HG03432 (cell line): ENCODE data around the gene PVALEF.

Experiments used
- ATAC-seq: cut with Tn5 transposase; IDR thresholded peaks from one replicate; pipeline ENCODE4 v1.9.1; 2021; ENCODE audit warnings: mild to moderate bottlenecking, moderate library complexity; ENCODE audit not compliant: unreplicated experiment

The PVALEF gene

DNA sequence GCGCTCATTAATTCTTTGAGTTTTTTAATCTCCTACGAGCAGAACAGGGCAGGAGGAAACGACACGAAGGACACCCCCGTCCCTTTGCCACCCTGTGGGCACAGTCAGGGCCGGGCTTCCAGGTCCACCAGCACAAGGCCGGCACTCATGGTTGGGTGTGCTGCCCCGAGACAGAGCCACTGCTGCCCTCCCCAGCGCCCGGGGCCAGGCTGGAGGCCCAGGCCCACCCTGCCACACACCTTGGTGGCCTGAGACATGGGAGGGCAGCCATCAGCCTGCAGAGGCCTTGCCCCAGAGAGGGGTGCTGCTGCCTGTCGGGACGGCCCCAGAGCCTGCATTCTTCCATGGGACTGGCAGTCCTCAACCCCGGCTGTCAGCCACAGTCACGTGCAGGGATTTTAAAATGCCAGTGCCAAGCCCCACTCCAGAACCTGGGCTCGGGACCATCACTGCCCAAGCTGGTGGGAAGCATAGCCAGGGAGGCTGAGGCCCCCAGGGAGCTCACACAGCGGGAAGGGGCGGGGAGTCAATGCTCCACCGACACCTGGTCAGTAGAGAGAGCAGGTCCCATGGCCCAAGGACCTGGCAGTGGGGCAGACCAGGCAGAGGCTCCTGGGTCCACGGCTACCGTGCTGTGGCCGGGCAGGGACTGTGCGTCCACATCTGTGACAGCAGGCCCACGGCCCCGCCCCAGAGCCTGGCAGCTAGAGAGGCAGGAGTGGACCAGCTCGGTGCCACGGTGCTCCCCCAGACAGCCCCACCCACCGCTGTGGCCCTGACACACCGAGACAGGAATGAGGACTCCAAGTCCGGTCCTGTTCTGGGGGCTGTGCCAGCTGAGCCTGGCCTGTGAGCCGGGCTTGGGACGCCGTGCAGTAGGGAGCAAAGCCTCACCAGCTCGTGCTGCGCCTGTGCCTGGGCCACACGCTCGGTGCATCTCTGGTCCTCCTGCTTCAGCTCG is 29.9 kb downstream of the PVALEF start:
- ATAC-seq = no peak

DNA sequence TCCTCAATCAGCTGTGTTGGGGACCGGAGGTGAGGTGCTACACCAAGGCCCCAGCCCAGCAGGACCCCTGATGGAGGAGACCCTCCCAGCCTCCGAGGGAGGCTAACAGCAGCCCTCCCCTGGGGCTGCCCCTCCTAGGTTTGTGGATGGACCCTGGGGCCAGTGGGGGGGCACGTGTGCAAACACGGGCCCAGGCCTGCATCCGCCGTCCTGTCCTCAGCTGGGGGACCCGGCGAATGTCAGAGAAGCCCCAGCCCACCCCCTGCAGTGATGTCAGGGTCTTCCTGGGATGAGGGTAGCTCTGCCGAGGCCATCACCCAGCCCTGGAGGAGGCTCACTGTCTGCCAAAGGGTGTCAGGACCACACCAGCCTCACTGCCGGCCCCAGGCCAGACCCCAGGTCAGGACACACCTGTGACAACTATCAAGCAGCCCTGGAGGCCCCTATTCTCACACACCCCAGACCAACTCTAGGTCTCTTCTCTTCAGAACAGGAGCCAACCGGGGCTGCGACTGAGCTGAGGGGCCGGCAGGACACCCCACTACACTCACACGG is 30.7 kb downstream of the PVALEF start:
- no peak for ATAC-seq

DNA sequence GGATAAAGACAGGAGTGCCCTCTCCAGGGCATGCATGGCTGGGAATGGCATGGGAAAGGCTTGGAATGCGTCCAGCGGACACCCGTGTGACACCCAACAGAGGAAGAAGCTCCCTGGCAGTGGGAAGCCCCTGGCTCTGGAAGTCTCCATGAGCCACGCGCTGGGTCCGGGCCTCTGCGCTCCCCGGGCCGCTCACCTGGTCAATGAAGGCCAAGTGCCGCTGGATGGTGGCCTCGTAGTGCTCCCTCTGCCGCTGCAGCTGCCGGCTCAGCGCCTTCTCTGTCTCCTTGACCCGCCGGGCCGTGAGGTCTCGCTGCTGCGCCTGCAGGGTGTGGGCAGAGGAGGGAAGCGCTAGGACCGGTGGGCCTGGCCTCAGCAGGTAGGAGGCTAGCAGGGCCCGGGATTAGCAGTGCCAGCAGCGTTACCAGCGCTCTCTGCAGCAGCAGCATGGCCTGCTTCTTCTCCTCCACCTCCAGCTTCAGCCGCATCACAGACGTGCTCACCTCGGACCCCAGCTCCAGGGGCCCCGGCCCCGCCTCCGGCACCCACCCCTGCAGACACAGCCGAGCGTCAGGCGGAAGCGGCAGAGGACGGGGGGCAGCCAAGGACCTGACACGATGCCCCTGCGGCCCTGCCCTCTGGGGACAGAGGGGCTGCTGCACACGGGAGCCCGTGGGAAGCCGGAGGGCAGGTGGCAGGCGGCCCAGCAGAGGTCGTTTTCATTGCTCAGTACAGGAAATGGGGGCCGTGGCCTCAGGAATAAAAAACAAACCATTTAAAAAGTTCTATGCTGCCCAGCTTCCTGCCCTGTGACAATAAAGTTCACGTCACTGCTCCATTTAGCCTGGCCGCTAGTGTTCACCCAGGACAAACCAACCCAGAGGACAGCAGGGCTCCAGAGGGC is 31.4 kb downstream of the PVALEF start:
- no peak for ATAC-seq

DNA sequence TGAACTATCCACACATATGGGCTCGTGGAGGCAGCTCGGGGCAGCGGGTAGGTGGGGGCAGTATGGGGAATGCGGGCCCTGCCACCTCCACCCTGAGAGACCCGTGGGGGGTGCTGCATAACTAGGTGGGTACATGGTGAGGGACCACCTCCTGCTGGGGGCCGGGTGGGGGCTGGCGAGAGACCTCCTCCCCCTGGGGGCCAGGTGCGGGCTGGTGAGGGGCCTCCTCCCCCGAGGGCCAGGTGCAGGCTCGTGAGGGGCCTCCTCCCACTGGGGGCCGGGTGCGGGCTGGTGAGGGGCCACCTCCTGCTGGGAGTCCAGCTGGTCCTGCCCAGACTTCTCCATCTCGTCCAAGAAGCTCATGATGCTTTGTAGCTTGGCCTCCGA is 32.1 kb downstream of the PVALEF start:
- no peak for ATAC-seq

DNA sequence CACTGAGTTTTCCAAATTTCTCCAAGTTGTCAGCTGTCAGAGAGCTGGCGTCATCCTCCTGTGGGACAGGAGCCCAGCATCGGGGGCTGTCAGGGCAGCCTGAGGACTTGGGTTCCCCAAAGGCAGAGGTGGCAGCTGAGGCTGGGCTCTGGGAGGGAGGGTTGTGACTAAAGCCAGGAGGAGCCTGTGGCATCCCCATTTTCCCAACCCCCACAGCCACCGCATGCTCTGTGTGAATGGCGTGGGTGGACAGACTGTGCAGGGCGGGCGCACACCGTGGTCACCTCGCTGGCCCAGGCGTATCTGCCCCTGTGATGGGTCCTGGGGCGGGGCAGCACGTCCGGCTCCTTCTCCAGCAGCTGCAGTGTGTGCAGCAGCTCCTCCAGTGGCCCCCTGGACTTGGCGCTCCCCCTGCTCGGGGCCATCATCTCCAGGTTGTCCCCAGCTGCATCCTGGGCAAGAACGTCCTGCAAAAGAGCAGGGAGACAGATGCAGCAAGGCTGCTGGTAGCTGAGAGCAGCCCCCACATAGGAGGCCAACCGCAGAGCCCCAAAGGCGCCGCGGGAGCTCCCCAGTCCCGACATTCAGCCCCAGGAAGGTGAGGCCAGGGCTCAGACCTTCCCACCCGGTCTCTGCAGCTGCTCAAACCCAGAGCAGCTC is 32.7 kb downstream of the PVALEF start:
- ATAC-seq = no peak

DNA sequence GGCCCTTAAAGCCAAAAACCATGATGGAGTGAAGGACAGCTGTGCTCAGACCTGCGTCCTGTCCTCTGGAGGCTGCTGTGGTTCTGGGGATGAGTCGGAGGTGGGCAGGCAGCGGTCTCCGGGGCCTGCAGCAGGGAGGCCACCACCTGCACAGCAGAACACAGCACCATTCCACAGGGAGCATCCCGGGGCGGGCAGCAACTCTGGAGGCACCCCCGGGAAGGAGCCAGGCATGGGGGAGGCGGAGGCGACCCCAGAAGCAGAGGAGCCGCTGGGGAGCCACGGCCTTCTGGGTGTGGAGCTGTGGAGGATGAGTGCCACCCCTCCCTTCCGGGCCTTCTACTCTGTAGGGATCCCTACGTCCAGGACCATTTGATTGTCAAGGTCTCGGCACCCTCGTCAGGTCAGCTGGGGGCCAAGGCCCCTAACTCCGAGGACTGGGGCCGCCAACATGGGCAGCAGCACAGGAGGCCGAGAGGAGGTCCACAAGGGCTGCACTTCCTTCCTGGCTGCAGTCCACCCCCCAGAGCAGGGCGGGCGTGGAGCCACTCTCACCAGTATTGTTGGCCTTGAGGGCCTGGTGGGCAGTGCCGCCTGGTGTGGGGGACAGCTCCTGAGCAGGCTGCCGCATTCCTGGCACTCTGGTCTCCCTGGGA is 33.6 kb downstream of the PVALEF start:
- ATAC-seq = no peak

DNA sequence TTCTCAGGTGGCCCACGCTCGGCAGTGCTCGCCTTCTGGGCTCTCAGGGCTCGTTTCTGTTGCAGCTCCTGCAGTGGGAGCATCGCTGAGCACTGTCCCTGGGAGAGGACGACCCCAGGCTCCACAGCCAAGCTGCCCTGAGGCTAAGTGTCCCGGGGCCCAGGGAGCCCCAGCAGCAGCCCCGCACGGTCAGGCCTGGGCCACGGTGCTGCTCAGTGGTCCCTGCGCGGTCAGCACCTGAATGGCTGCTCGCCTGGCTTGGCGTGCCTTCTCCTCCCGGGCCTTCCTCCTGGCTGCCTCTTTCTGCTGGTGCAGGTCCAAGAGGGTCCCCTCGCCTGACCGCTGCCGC is 34.1 kb downstream of the PVALEF start:
- ATAC-seq = no peak

DNA sequence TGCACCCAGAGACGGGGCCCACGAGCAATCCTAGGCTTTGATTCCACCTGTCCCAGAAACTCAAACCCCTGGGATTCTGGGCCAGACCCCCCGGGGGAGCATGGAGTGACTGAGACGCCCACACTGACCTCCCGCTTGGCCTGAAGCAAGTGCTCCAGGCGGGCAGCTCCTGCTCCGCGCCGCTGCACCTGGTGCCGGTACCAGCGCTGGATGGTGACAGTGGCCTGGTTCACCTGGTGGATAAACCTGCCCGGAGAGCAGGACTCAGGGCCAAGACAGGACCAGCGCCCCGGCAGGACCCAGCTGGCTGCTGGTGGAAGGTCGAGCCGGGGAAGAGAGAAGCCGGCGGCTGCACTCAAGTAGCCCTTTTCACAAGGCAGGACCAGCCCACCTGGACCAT is 34.9 kb downstream of the PVALEF start:
- no peak for ATAC-seq

DNA sequence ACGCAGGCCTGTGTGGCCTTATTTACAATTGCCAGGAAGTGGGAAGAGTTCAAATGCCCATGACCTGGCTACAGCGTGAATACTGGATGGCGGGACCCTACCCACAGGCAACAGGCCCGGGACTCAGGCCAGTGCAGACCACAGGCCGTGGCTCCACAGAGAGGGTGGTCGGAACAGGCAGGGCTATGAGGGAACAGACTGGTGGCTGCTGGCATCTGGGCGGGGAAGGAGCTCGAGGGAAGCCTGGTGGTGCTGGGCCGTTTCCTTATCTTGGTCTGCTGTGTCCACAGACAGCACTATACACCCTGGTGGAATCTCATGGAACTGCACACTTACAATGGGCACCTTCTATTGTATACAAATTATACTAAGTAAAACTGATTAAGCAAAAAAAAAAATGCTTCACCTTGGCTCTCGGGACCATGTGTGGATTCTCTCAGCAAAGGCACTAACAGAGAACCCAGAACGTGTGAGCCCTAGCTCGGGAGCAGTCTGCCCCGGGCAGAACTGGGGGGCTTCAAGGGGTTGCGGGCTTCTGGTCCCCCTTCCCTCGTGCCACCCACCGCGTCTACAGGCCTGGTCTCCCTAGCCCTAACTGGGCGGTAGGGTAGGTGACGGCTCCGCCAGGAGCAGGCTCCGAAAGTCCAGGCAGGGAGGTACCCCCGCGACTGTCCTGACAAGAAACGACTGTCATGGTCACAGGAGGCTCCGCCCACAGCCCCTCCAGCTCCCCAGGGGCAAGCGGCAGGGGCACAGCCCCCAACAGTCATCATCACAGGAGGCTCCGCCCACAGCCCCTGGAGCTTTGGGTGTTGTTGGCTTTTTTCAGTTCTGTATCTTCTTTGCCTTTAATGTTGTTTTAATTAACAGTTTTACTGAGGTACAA is 35.6 kb downstream of the PVALEF start:
- no peak for ATAC-seq

DNA sequence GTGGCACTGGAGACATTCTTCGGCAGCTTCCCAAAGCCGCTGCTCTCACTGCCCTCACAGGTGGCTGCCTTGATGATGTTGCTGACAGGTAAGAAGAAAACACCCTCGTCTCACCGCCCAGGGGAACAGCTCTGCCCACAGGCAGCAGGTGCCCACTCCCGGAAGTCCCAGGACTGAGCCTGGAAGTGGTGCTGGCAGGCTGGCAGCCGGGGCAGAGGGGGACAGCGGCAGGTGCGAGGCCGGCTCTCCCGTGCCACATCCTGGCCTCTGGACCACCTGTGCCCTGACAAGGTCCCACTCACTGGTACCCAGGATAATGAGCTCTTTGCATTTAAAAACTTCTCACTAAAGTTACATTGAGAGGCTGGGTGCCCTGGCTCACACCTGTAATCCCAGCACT is 37.0 kb downstream of the PVALEF start:
- ATAC-seq = no peak

DNA sequence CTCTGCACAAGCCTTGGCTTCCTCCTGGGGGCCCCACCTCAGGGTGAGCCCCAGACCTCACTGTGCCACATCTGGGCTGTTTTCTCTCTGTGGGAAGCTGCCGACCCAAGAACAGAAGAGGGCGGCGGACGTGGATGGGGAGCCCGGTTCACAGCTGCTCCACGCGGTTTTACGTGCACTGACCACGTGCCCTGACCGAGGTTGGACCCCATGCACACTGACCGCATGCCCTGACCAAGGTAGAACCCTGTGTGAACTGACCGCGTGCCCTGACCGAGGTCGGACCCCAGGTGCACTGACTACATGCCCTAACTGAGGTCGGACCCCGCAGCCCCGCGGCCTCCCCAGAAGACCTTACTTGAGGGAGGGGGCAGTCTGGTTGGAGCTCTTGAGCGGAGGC is 37.8 kb downstream of the PVALEF start:
- no peak for ATAC-seq

DNA sequence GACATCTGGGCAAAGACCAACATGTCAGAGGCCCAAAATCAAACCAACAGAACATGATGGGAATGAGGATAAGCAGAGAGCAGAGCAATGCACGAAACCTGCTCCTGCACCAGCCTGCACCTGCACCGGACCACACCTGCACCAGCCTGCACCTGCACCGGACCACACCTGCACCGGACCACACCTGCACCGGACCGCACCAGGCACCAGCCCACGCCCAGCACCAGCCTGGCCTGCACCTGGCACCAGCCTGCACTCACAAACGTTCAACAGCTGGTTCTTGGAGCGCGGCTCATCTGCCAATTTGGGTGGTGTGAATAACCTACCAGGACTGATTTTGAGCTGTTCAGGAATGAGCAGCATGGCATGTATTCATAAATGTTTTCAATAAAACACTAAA is 39.3 kb downstream of the PVALEF start:
- ATAC-seq = no peak

DNA sequence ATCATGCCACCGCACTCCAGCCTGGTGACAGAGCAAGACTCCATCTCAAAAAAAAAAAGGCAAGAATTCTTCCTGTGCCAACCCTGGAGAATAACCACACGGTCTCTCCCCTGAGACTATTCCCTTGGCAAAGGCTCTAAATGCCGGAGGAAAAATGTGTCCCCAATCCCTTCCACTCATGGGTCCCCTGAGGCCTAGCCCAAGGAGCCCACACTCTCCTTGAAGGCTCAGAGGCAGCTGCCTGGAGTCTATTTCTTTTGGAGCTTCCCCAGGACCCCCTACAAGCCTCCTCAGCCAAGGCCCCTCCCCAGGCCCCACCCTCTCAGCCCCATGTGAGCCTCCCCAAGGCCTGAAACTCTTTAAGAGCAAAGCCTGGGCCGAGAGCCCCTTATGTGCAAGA is 40.9 kb downstream of the PVALEF start:
- ATAC-seq = no peak

DNA sequence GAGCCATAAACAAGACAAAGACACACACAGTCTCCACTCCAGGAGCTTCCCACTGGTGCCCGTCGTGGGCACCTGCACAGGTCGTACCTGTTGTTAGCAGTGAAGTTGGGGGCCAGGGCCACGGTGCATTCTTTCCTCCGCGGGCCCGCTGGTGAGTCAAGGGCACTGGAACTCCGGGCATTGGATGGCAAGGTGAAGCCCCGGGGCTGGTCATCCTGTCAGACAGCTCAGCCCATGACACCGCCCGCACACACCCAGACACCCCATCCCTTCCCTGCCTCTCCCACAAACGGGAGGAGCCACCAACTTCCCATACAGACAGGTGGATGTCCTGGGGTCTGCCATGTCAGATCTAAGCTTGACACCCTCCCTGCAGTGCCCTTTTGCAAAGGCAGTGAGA is 41.4 kb downstream of the PVALEF start:
- ATAC-seq = no peak

DNA sequence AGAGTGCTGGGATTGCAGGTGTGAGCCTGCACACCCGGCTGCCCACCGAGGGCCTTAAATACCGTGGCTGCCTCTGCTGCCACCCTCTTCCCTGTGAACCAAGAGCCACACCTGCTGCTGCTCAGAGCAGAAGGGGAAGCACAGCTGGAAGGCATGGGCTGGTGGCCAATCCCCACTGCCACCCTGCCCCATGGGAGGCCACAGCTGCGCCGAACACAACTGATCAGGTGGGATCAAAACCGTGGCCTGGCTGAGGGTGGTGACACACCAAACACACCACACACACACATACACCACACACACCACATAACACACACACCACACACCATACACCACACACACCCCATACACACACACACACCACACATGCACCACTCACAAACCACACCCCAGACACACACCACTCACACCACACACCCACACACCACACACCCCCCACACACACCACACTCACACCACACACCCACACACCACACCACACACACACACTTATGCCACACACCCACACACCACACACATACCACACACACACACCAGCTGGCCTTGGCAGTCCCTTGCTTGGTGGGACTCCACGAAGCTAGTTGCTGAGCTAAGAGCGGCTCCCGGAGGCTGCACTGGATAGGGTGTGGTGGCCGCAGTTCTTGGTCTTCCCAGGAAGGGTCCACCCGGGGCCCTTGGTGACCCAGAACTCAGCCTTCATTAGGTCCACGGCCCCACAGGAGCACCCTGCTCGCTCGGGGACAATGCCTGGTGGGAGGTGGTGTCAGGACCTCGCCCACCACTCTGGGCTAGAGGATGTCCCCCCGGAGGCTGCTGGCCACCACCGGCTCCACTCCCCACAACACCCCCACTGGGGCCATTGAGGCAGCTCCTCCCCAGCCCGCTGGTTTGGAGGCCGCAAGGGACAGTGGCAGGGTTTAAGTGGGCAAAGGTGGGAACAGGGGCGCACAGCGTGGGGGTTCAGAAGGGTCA is 42.6 kb downstream of the PVALEF start:
- ATAC-seq = no peak

DNA sequence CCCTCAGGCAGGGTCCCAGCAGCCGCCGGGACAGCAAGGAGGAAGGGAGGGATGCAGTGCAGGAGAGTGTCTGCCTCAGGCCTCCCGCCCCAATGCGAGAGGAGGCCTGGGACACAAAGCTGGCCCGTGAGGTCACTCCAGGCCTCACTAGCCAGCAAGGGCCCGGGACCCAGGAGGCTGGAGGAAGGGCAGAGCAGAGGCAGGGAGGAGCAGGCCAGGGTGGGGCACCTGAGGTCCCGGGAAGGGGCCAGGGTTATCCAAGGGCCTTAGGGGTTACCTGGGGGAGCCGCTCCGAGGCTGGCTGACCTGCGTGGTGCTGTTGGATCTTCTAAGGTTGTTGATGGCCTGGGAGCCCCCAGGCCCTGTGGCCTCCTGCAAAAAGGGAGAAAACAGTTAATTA is 43.3 kb downstream of the PVALEF start:
- no peak for ATAC-seq

DNA sequence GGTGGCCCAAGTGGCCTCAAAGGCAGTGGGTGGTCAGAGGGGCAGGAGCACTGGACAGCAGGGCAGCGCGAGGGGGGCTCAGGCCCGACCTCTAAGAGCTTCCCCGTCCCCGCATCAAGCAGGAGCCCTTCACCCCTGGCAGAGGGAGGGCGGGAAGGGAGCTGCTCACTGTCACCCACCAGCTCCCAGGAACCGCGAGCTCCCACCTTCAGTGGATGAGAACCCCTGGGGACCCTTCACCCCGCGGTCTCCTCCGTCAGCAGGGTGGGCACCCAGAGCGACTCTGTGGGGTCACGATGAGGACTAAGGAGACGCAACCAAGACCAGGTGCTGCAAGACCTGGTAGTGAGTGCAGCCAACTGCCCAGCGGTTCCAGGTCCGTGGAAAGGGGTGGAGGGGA is 43.8 kb downstream of the PVALEF start:
- ATAC-seq = no peak

DNA sequence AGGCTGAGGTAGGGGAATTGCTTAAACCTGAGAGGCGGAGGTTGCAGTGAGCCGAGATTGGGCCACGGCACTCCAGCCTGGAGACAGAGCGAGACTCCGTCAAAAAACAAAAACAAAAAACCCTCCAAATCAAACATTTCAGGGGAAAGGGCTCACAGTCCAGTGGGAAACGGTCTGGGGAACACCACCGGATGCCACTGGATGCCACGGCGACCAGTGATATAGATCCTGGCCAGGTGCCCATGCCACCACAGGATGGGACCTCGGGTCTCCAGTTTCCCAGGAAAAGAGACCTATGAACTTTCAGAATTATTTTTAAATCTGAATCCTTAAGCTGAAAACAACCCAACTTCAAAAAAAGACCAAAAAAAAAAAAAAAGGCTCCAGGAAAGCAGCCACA is 45.2 kb downstream of the PVALEF start:
- ATAC-seq = no peak

DNA sequence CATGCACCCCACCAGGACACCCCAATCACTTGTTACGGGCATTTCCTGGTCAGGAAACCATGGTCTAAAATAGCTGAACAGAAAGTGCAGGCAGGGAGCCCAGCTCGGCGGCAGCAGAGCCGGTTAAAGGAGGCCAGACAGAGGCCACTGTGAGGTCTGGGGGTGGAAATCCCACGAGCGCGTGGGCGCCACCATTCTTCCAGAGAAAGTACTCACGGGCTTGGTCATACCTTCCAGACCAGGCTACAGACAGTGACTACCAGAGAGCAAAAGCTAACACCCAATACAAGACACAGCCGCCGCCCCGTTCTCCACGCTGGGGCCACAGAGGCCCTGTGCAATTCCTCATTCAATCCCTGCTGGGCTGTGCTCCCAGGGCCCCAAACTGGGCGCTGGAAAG is 45.6 kb downstream of the PVALEF start:
- no peak for ATAC-seq
